Measurements from ENCODE around the gene BIRC3.

Gene BIRC3

GRCh38 chr11:102316346-102316904 lies 859 bp upstream of the BIRC3 start:
- H3K4me3 ChIP-seq (replicated peaks; ENCODE audit: low read depth, low read length): no peak overlapping the region
- DNase-seq (ENCODE audit: low read depth): no peak
- no peak for TF ChIP-seq CTCF (IDR thresholded peaks at IDR 0.05; ENCODE audit: low read length, missing control alignments)

- DNase-seq (ENCODE audit: low read depth): no peak
- TF ChIP-seq CTCF (IDR thresholded peaks at IDR 0.05; ENCODE audit: low read length, missing control alignments): no peak
- H3K4me3 ChIP-seq (replicated peaks; ENCODE audit: low read depth, low read length): peak overlapping the region; percentile 59
These were observed 452 bp downstream of the BIRC3 start for GRCh38 chr11:102317768-102318103.

GRCh38 chr11:102318469-102318868 lies 1.2 kb downstream of the BIRC3 start:
- H3K4me3 ChIP-seq (replicated peaks; ENCODE audit: low read depth, low read length): no peak overlapping the region
- DNase-seq (ENCODE audit: low read depth): no peak
- no peak for TF ChIP-seq CTCF (IDR thresholded peaks at IDR 0.05; ENCODE audit: low read length, missing control alignments)

- no peak for TF ChIP-seq CTCF (IDR thresholded peaks at IDR 0.05; ENCODE audit: low read length, missing control alignments)
- no peak for DNase-seq (ENCODE audit: low read depth)
- H3K4me3 ChIP-seq (replicated peaks; ENCODE audit: low read depth, low read length): no peak overlapping the region
These were observed 2.3 kb downstream of the BIRC3 start for GRCh38 chr11:102319544-102319943.

GRCh38 chr11:102320188-102320587 lies 2.9 kb downstream of the BIRC3 start:
- no peak overlapping the region for H3K4me3 ChIP-seq (replicated peaks; ENCODE audit: low read depth, low read length)
- DNase-seq (ENCODE audit: low read depth): no peak
- TF ChIP-seq CTCF (IDR thresholded peaks at IDR 0.05; ENCODE audit: low read length, missing control alignments): no peak

- TF ChIP-seq CTCF (IDR thresholded peaks at IDR 0.05; ENCODE audit: low read length, missing control alignments): no peak
- DNase-seq (ENCODE audit: low read depth): no peak
- no peak overlapping the region for H3K4me3 ChIP-seq (replicated peaks; ENCODE audit: low read depth, low read length)
These were observed 3.4 kb downstream of the BIRC3 start for GRCh38 chr11:102320679-102321078.

GRCh38 chr11:102322560-102322959 lies 5.3 kb downstream of the BIRC3 start:
- TF ChIP-seq CTCF (IDR thresholded peaks at IDR 0.05; ENCODE audit: low read length, missing control alignments): no peak
- DNase-seq (ENCODE audit: low read depth): no peak
- H3K4me3 ChIP-seq (replicated peaks; ENCODE audit: low read depth, low read length): no peak overlapping the region

Measured in fibroblast of pulmonary artery (primary cell).